ENCODE measurements around the gene PRR35.

The PRR35 gene

GRCh38 chr16:567373-568256, 7.4 kb downstream of the PRR35 start:
- H3K4me3 ChIP-seq (replicated peaks; ENCODE audit: low read depth, low read length) = peak overlapping the region; percentile 30

GRCh38 chr16:568401-569258, 8.4 kb downstream of the PRR35 start:
- no peak for TF ChIP-seq CTCF (IDR thresholded peaks at IDR 0.05; ENCODE audit: low read length, missing control alignments)
- DNase-seq (ENCODE audit: low read depth) = no peak
- peak overlapping the region; percentile 74 for H3K4me3 ChIP-seq (replicated peaks; ENCODE audit: low read depth, low read length)

More at GRCh38 chr16:567373-568256, 7.4 kb downstream of the PRR35 start:
- DNase-seq (ENCODE audit: low read depth) = no peak
- no peak for TF ChIP-seq CTCF (IDR thresholded peaks at IDR 0.05; ENCODE audit: low read length, missing control alignments)

- no peak for TF ChIP-seq CTCF (IDR thresholded peaks at IDR 0.05; ENCODE audit: low read length, missing control alignments)
- H3K4me3 ChIP-seq (replicated peaks; ENCODE audit: low read depth, low read length) = peak within 1 kb of the TSS; percentile 74
- DNase-seq (ENCODE audit: low read depth) = peak; percentile 64
These were observed 9.5 kb downstream of the PRR35 start, which contains the start of gene PIGQ for GRCh38 chr16:569445-570254. TSS of gene PIGQ (plus strand) at chr16:569968. CDS start at chr16:574075, 4,107 bp downstream.

- no peak overlapping the region for H3K4me3 ChIP-seq (replicated peaks; ENCODE audit: low read depth, low read length)
- no peak for DNase-seq (ENCODE audit: low read depth)
- TF ChIP-seq CTCF (IDR thresholded peaks at IDR 0.05; ENCODE audit: low read length, missing control alignments) = no peak
These were observed 12.9 kb downstream of the PRR35 start for GRCh38 chr16:572865-573650.

GRCh38 chr16:574021-574760, 14.0 kb downstream of the PRR35 start:
- no peak for TF ChIP-seq CTCF (IDR thresholded peaks at IDR 0.05; ENCODE audit: low read length, missing control alignments)
- no peak for DNase-seq (ENCODE audit: low read depth)
- no peak overlapping the region for H3K4me3 ChIP-seq (replicated peaks; ENCODE audit: low read depth, low read length)
